CD4-positive, alpha-beta T cell treated with Interleukin-17A for 4 hours (primary cell): Measurements from ENCODE around the gene KIAA0513.

Source experiments
- DNase-seq: peaks from one replicate; pipeline ENCODE4 v3.0.0-alpha.2; 2020; ENCODE audit warnings: mixed read lengths

Gene KIAA0513

DNA sequence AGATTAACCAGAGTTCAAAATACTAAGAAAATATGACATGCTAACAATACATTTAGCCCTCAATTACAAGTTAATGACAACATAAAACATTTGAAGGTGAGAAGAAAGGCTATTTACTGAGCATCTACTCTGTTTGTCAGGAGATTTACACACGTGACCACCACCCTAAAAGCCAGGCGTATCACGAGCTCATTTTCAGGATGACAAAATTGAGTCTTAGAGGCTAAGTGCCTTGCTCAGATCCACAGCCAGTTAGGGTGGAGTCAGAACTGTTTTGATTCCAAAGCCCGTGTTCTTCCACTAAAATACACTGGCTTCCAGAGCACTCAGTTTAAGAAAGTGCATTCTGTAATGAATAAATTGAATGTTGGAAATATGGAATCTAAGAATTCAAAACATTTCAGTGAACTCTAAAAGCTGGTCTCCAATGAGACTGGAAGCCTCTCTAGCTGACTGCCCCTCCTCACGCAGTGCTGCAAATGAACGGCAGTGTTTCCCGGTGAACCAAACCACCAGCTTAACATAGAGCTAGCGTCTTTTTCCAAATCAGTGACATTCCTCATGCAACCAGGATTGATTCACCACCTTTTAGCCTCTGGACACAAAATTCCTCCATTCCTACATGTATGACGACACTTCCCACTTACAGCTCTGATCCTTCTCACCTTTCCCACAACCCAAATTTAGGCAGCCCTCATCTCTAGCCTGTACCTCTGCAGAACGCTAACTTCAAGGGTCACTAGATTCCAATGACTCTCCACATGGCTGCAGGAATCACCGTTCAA, 22.1 kb upstream of the KIAA0513 start:
- DNase-seq, result no peak

GRCh38 chr16:85006639-85007038, 21.0 kb upstream of the KIAA0513 start:
- no peak for DNase-seq

GRCh38 chr16:85007496-85008214, 19.9 kb upstream of the KIAA0513 start:
- no peak for DNase-seq

DNA sequence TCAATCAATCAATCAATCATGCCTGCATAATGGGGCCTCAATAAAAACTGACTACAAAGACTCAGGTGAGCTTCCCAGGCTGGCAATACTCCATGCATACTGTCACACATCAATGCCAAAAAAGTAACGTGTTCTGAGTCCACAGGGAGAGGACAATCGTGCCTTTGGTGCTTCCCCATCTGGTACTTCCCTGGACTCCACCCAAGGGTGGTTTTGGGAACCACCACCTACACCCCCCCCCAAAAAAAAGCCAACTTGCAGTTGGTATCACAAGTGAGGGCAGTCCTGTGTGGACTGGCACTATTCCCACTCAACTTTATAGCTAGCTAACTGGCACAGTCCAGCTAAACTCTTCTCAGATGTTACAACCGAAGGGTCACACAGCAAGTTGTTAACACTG, 19.3 kb upstream of the KIAA0513 start:
- DNase-seq, result no peak

GRCh38 chr16:85010446-85010930, 17.1 kb upstream of the KIAA0513 start:
- DNase-seq, result no peak

- peak; percentile 90 for DNase-seq
Measured at GRCh38 chr16:85010931-85011845, 16.4 kb upstream of the KIAA0513 start, which contains the start of gene ZDHHC7. TSS of gene ZDHHC7 (minus strand) at chr16:85011535. CDS start at chr16:84990618, 20,917 bp downstream.

DNA sequence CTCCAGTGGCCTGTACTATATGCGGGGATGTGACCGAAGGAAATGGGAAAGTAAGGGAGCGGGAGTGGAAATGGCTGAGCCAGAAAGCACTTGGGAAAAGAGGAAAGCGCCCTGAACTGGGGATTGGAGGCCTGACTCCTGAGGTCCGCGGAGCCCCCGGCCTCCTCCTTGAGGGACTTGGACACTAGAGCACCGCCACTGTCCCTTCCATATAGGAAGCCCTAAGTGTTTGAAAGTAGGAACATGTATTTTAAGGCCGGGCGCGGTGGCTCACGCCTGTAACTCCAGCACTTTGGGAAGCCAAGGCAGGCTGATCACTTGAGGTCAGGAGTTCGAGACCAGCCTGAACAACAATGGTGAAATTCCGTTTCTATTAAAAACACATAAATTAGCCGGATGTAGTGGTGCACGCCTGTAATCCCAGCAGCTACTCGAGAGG, 15.7 kb upstream of the KIAA0513 start:
- DNase-seq, result no peak

DNA sequence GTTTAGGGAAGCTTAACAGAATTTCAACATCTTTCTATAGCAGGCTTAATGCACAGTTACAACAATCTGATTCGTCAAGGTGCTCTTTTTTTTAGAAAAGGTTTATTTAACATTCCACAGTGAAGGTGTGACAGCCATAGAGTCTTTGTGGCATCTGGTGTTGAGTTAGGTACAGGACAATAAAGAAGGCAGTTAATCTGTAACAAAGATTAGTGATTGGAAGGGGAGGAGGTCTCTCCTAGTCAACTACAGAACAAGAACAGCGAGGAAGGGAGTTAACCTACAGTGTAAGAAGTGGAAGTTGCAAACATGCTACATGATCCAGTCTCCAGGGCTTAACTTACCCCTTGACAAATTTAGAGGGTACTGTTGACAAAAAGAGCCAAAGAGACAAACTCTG, 13.3 kb upstream of the KIAA0513 start:
- no peak for DNase-seq

- no peak for DNase-seq
Measured at GRCh38 chr16:85015481-85016187, 12.0 kb upstream of the KIAA0513 start.

GRCh38 chr16:85017151-85017550, 10.4 kb upstream of the KIAA0513 start:
- no peak for DNase-seq

DNA sequence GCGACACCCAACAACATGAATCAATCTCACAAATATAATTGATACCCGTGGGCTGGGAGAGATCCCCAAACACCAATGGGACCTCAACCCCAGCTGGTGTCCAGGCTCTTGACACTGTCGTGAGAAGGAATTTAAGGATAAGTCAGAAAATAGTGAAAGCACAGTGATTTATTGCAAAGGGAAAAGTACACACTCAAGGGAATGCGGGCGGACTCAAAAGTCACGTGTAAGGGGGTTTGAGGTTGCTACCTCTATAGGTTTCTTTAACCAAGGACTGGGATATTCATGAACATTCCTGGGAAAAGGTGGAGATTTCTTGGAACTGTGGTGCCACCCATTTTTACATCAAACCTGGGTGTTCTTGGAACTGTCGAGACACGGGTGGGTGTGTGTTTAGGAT, 10.0 kb upstream of the KIAA0513 start:
- no peak for DNase-seq

- no peak for DNase-seq
Measured at GRCh38 chr16:85018529-85019236, 8.9 kb upstream of the KIAA0513 start.

DNA sequence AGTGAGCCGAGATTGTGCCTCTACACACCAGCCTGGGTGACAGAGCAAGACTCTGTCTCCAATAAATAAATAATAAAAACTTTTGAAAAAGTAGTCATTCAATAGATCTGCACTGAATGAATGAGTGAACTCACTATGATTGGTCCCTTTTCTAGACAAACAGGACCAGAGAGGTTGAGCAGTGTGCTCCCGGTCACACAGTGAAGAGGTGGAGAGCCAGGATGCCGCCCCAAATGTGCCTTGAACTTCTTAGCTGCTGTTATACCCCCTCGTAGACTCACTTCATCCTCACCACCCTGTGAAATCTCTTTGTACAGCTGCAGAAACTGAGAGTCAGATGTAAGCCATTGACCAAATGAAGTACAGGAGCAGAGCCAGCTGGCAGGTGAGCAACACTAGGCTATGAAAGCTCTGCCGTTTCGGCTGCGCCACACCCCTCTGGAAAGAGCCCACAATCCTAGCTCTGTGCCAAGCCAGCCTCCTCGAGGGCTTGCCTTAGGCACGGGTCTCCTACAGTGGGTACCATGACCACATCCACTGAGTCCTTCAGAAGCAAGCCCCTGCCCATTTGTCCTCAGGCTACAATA, 7.8 kb upstream of the KIAA0513 start:
- DNase-seq, result no peak

- no peak for DNase-seq
Measured at GRCh38 chr16:85025781-85026653, 1.6 kb upstream of the KIAA0513 start.

GRCh38 chr16:85026703-85027102, 892 bp upstream of the KIAA0513 start:
- no peak for DNase-seq

- peak; percentile 21 for DNase-seq
Measured at GRCh38 chr16:85027958-85028684, 526 bp downstream of the KIAA0513 start.

- peak; percentile 84 for DNase-seq
Measured at GRCh38 chr16:85028685-85029407, 1.3 kb downstream of the KIAA0513 start.

DNA sequence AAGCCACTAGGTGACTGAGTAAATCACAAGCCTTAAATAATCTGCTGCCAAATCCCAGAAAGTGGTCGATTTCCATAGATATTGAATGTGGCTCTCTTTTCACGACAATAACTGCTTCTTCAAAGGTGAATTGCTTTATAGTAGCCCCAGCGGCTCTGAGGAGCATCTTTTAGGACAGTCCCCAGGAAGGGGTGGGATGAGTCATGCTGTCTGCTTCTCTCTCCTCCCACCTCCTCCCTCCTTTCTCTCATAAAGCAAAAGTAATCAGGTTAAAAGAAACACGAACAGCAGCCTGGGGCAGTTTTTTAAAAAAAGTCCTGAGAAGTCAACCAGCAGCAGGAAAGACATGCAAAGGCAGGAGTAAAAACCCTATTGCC, 1.8 kb downstream of the KIAA0513 start:
- DNase-seq, result peak; percentile 73

DNA sequence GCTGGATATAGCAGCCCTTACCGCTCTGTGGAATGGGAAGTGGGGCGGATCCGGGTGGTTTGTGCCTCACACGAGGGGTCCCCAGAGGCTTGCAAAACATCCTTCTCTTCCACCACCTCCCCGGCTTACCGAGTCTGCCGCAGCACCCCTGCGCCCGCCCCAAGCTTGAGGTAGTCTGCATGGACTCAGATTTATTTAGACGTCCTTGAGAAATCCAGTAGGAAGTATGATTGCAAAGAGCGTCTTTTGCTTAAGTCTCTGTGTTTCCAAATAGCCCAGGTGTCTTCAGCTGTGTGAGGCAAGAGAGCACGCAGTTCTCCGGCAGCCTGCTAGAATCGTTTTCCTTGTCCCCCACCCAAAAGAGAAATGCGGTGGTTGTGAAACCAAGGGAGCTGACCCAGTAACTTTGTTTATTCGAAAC, 2.4 kb downstream of the KIAA0513 start:
- no peak for DNase-seq
